GM21717 (cell line): ENCODE measurements around the gene TRIM7.
"Not testable (repeated sequence)": the region's sequence is repeated elsewhere in the genome, so short reads cannot be mapped to it uniquely, and the experiment has no call there.

Experiments
- ATAC-seq: cut with Tn5 transposase; IDR thresholded peaks from one replicate; pipeline ENCODE4 v1.9.1; 2021; ENCODE audit warnings: mild to moderate bottlenecking, moderate library complexity; ENCODE audit not compliant: unreplicated experiment

Gene TRIM7

DNA sequence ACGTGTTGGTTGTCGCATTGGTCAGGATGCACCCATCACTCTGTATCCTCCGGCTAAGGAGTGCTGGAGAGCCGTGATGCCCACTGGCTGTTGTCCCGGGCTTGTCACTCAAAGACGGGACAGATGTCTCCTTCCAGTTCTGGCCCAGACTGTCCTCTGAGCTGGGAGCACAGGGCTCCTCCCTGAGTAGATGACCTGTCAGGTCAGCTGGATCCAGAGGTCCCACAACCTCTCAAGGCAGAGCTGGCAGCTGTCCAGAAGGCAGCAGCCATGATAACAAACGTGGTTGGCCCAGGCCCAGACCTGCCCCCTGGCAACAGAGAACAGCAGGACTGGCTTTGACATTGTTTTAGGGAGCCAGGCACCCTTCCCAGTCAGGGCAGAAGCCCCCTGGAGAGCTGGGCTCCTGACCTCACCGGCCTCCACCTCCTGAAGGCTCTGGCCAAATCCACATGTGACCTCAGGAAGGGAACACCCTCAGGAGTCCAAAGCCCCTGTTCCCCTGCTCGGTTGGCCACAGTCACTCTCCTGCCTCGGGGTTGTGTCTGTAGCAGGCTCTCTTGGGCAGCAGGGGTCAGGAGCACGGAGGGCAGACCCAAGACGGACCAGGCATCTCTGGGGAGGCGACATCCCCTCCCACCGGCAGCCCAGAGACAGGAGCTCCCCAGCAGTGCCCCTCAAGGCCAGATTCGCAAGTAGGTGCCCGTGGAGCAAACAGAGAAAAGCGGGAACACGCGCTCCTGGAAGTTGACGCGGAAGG is 10.3 kb downstream of the TRIM7 start:
- ATAC-seq = no peak

DNA sequence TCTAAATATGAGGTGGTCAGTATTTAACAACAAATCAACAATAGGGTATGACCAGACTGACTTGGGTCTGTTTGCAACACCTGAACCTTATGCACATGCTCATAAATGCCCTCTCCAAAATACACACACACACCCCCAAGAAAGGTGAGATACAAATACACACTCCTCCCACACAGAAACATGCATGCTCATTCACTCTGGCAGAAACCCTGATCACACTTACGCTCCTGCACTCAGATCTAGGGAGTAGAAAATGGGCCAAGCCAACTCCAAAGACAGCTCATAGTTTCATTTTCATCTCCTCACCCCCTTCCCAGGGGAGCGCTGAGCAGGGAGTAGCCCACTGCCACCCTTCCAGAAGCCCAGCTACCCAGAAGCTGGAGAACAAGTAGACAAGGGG is 11.3 kb downstream of the TRIM7 start:
- no peak for ATAC-seq

DNA sequence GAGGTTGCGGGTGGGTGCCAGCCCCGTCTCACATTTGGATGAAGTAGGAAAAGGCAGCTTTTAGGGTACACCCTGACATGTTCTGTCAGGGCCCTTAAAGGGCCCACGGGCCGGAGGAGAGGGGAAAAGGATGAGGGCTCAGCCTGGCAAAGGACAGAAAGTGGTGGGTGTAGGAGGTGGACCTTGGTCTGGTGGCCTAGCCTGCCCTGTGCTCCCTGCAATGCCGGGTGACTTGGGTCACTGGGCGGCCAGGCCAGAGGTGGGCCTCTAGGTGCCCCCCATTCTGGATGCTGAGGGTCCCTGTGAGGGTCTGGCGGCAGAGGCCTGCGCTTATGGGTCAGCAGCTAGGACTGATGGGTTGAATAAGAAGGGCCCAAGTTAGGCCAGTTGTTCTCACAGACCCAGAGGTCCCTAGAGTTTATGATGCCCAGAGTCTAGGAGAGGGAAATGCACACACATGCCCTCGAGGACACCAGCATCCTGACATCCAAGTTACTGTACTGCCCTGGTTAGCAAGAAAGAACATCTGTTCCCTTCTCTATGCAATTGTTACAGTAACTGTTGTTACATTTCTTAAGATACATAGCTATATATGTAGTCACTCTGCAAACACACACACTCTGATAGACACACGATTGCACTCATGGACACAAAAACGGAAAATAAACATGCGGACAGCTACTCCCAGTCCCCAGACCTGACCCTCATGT is 12.5 kb downstream of the TRIM7 start:
- no peak for ATAC-seq

DNA sequence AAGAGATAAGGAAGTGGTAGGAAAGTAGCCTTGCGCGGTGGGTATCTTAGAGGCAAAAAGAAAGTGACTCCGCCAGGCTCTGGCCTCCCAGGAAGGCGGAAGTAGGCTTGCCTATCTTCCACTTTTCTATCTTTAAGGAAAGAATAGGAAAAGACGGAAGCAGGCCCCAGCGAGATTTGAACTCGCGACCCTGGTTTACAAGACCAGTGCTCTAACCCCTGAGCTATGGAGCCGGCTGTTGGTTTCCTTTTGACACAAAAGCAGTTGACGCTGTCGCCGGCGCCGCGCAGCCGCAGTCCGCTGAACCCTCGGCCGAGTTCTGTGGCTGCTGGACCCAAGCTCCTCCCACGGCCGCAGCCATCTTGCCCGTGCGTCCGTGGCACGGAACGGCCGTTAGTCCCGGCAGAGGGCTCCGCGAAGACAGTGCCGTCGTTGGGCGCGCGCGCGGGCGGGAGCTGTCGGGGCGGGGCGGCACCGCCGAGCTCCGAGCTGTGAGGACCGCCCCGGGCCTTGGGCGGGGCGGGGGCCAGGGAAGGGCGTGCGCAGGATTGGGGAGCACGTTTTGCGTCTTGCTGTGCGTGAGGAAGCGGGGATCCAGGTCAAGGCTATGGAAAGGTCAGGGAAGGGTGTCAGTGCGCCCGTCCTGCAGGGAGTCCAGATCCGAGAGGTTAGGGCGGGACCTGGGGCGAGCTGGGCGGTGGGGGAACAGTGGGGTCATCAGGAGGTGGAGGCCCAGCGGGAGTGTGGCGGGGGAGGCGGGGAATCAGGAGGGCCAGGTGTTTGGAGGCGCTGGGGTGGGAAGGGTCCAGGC is 13.3 kb downstream of the TRIM7 start:
- peak; percentile 63 for ATAC-seq

DNA sequence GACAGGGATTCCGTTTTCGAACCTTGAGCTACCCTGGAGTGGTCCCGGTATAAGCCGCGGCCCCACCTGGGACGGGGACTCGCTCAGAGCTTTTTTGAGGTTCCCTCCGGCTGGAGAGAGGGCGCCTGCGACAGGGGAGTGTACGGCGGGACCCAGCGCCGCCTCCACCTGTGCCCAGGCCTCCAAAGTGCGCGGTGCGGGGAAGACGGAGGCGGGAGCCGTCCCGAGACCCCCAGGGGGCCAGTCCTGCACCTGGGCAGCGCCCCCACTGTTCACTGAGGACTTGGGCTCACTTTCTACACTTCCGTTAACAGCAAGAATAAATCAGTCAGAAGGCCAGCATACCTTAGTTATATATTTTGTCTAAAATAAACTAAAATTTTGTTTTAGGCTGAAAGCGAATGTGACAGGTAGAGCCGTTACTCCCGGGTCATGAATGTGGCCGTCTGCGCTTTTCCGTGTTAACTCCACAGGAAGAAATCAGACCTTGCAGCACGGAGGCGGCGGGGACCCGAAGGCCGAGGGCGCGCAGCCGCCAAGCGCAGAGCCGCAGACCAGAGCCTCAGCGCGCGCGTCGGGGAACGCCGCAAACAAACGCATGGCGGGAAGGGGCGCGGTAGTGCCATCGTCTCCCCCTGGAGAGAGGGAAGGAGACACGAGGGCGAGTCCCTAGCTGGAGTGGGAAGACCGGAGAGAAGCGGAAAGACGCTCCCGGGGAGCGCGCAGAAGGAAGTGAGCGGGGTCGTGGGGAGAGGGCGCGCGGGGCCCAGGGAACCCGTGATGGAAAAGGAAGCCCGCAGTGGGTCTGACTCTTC is 14.1 kb downstream of the TRIM7 start:
- peak; percentile 11 for ATAC-seq

DNA sequence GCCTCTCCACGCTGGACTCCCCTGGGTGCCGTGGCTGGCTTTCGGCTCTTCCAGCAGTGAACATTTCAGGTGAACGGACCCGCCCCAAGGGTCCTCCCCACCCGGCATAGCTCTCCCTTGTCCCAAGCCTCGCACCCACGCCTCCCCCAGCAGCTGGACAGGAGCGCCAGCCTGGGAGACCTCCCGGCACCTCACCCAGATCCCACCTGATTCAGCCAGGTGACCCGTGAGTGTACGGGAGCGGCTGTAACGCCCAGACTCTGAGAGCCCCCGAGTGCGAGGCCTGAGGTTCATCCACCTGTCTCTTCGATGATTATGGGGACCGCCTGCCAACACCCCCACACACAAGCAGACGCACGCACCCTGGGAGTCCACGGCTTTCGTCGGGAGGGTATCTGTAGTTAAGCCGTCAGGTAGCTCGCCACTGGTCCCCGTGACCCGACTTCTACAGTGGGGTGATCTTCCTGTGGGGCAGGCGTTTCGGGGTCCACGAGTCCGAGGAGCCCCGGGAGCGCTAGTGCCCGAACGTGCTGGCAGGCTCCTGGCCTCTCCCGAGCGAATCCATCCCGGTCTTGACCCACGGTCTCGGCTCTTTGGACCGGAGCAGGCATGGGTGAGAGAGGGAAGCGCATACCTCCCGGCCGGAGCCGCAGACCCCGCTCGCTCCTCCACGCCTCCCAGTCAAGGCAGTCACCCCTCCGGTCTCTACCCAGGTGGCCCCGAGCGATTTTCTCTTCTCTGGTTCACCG is 14.9 kb downstream of the TRIM7 start:
- ATAC-seq = peak; percentile 1

DNA sequence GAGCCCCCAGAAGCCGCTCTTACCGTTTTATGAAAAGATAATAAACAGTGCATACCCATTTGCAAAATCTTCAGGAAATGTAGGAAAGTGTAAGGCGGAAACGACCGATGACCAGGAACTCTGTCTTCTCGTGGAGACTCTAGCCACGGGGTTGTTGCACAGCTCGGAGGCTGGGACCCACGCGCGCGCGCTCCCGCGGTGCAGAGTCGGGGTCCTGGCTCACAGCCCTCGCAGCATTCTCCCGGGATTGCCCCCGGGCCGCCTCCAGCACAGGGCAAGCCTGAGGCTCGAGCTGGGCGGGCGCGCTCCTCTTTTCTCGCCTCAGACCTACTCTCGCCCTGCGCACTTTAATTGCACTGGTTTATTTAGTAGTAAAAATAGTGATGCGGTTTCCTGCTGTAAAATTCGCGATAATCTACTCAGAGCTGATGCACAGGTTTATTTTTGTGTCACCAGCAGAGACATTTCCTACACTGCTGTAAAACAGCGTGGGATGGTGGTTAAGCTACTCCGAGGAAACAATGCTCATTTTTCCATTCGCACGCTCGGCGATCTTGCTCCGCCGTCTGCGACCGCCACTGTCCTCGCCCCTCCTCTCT is 15.5 kb downstream of the TRIM7 start:
- no peak for ATAC-seq

DNA sequence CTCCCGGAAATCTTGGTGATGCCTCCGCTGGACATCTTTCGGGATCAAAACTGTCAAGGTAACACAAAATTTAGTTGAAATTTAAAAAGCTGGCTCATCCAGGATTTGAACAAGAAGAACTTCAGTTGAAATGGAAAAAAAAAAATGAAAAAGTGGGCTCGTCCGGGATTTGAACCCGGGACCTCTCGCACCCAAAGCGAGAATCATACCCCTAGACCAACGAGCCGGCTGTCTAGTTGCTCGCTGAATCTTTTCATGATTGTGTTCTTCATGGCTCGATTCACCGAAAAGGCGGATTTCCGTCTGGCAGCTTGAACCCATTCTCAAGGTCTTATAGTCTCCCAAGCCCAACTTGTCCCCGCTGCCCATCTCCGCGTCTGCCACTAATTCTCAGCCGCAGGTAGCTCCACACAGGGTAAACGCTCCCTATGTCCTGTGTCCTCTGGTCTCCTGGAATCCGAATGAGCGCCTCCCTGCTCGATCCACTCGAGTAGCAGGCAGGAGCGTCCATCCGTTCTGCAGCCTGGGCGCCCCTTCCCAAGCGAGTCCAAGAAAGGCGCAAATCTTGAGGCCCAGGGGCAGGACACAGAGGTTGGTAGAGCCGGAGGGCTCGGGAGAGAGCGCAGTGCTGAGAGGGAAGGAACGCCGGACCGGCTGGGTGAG is 16.2 kb downstream of the TRIM7 start:
- no peak for ATAC-seq

DNA sequence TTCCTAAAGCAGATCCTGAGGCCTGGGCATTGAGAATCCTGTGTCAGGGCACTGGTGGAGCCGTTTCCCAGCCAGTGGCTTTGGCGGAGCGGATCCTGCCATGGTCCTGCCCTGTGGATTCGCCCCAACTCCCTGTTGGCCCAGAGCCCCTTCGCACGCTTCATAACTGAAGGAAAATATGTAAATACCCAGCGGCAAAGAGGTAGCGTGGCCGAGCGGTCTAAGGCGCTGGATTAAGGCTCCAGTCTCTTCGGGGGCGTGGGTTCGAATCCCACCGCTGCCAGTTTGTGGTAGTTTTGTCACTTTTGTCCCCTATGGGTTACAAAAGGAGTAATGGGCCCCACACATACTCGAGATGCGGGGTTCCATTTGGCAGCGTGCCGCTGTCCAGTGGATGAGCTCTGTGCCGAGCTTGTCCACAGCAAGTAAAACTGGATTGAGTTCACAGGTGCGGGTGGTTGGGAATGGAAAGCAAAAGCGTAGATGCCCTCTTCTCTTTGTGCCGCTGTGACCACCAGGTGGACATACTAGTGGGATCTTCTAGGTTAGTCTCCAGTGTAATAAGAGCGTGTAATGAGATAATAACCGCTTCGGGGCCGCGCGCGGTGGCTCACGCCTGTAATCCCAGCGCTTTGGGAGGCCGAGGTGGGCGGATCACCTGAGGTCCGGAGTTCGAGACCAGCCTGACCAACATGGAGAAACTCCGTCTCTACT is 17.3 kb downstream of the TRIM7 start:
- no peak for ATAC-seq

DNA sequence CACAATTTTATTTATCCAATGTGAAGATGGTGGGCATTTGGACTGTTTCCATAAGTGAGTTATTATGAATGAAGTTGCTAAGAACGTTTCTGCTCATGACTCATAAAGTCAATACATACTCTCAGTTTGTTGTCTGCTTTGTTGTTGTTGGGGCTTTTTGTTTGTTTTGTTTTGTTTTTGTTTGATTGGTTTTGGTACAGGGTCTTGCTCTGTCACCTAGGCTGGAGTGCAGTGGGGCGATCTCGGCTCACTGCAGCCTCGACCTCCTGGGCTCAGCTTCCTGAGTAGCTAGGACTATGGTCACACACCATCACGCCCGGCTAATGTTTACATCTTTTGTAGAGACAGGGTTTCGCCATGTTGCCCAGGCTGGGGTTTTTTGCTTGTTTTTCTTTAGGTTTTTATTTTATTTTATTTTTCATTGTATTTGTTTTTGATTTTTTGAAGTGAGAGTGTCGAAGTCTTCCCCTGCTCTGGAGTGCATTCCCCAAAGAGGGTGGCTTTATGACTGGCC is 18.0 kb downstream of the TRIM7 start:
- ATAC-seq = no peak

DNA sequence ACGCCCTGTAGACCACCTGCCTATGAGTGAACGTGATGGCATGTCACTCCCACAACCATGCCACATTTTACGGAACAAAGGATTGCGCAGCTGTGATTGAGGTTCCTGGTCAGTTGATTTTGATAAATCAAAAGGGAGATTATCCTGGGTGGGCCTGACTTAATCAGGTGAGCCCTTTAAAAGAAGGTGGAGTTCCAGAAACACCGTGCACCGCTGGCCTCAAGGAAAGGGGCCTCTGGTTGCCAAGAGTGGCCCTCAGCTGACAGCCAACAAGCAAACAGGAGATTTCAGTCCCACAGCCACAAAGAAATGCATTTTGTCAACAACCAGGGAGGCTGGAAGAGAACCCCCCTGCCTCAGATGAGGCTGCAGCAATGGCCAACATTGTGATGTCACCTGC is 19.0 kb downstream of the TRIM7 start:
- no peak for ATAC-seq

DNA sequence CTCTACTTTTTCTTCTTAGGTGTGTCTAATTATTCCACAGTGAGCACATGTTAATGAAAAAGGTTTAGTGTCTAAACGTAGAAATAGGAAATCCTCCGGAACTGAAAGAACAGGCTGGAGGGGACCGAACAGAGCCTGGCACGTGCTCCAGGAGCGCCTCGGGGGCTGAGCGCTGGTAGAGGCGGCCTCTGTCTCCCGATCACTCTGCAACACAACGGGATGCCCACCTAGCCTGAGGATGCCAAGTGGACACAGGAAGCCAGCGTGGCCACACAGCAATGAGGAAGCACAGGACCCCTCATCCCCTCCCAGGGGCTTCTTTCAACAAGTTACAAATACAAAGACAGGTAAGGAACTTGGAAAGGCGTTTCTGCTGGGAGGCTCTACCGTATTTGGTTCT is 19.4 kb downstream of the TRIM7 start:
- no peak for ATAC-seq

DNA sequence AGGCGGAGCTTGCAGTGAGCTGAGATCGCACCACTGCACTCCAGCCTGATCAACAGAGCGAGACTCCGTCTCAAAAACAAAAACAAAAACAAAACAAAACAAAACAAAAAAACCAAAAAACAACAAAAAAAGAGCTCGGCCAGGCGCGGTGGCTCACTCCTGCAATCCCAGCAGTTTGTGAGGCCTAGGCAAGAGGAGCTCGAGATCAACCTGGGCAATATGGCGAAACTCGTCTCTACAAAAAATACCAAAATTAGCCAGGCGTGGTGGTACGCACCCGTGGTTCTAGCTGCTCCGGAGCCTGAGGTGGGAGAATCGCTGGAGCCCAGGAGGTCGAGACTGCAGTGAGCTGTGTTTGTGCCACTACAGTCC is 20.2 kb downstream of the TRIM7 start:
- ATAC-seq = no peak

DNA sequence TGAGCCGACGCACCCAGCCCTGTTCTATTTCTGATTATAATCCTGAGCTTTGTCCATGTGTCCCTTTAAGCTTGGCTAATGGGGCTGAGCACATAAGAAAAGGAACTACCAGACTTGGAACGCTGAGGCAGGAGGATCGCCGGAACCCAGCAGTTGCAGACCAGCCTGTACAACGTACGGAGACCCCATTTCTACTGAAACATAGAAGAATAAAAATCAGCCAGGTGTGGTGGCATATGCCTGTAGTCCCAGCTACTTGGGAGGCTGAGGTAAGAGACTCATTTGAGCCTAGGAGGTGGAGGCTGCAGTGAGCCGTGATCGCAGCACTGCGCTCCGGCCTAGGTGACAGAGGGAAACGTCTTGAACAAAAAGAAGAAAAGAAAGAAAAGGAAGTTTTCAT is 22.3 kb downstream of the TRIM7 start:
- ATAC-seq = no peak

DNA sequence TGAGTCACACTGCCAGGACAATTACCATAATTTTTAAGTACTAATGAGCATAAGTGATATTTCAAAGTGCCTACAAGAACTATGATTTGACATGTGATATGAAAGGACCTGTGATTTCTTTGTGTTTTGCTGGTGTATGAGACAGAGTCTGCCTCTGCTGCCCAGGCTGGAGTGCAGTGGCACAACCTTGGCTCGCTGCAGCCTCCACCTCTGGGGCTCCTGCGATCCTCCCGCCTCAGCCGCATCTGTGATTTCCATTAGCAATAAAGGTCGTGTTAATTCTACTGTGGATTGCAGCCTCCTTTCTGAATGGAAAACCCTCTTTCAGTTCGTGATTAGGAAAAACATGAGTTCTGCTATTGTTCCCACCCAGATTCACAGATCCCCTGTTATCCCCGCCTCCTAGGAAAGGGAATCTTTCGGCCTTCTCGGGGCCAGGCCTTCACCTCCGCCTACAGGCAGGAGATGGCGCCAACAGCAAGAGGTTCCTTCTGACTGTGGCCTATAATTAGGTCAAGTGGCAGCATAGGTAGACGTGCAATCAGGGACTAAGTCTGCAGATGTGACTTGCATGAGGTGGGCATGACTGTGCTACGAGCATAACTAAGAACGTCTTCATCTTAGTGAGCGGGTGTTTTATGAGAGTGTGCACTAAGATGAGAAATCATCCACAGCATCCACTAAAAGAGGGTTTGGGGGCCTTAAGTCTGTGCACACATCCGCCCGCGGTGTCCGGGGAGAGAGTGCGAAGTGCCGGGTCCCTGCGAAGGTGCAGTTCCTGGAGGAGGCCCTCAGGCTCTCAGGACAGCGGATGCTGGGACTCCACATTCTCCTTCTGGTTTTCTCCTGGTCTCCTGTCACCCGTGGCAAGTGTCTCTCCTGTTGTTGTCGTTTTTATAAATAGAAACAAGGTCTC is 23.1 kb downstream of the TRIM7 start:
- peak; percentile 61 for ATAC-seq

DNA sequence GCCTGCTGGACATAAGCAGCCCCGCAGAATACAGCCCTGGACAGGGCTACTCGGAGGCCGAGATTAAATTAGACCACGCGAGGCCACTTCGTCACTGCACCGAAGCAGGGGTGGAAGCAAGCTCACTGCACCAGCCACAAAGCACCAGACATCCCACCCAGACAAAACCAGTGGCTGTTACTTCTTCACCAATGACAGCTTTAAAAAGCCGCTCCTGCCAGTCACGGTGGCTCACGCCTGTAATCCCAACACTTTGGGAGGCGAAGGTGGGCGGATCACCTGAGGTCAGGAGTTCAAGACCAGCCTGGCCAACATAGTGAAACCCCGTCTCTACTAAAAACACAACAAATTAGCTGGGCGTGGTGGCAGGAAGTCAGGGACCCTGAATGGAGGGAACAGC is 27.4 kb downstream of the TRIM7 start:
- ATAC-seq = not testable (repeated sequence)

DNA sequence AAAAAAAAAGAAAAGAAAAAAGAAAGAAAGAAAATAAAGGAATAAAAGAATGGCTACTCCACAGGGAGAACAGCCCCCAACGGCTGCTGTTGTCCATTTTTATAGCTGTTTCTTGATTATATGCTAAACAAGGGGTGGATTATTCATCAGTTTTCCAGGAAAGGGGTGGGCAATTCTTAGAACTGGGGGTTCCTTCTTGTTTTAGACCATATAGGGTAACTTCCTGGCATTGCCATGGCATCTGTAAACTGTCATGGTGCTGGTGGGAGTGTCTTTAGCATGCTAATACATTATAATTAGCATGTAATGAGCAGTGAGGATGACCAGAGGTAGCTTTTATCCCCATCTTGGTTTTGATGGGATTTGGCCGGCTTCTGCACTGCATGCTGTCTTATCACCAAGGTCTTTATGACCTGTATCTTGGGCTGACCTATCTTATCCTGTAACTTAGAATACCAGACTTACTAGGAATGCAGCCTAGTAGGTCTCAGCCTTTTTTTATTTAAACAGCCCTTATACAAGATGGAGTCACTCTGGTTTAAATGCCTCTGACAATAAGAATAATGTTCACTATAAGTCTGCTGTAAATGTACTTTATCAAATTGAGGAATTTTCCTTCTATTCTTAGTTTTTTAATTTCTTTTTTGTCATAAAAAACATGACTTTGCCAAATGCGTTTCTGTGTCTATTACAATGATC is 28.6 kb downstream of the TRIM7 start:
- ATAC-seq = no peak
